Osteocyte (in vitro differentiated cells): ENCODE results near the gene MEGF11. TPM values are rescaled to one million over a fixed set of nuclear protein-coding genes. Genes with fewer than 3 reads are reported as not detected.

Source experiments
- DNase-seq: peaks from one replicate; pipeline ENCODE4 v3.0.0; 2021; ENCODE audit warnings: mixed read lengths; ENCODE audit not compliant: unreplicated experiment; ENCODE audit errors: extremely low spot score
- H3K27ac Mint-ChIP-seq: one replicate; pipeline ENCODE4 v1.8.0; 2021; ENCODE audit warnings: mild to moderate bottlenecking, mixed read lengths; ENCODE audit not compliant: unreplicated experiment
- H3K27me3 Mint-ChIP-seq: one replicate; pipeline ENCODE4 v1.8.0; 2021; ENCODE audit warnings: mixed read lengths; ENCODE audit not compliant: unreplicated experiment
- H3K36me3 Mint-ChIP-seq: one replicate; pipeline ENCODE4 v1.8.0; 2021; ENCODE audit warnings: mixed read lengths; ENCODE audit not compliant: unreplicated experiment
- H3K4me1 Mint-ChIP-seq: one replicate; pipeline ENCODE4 v1.8.0; 2021; ENCODE audit warnings: mixed read lengths; ENCODE audit not compliant: unreplicated experiment
- H3K4me3 Mint-ChIP-seq: one replicate; pipeline ENCODE4 v1.8.0; 2021; ENCODE audit warnings: mild to moderate bottlenecking, moderate library complexity, mixed read lengths; ENCODE audit not compliant: unreplicated experiment
- H3K9me3 Mint-ChIP-seq: one replicate; pipeline ENCODE4 v1.8.0; 2021; ENCODE audit warnings: mixed read lengths; ENCODE audit not compliant: unreplicated experiment
- total RNA-seq: library from RNA; stranded (reverse); gene quantifications from 2 replicates; pipeline ENCODE4 v1.2.1, GENCODE V29; 2021
- TF ChIP-seq, protein P1 (sequence below): fragments of 200-600 bp; sonication (generic); IDR thresholded peaks from 2 replicates; pipeline ENCODE4 v1.5.0; 2021; ENCODE audit warnings: antibody characterized with exemption, mild to moderate bottlenecking, moderate library complexity

The MEGF11 gene
- total RNA-seq, 1 donor from 2014 or later: not detected

DNA sequence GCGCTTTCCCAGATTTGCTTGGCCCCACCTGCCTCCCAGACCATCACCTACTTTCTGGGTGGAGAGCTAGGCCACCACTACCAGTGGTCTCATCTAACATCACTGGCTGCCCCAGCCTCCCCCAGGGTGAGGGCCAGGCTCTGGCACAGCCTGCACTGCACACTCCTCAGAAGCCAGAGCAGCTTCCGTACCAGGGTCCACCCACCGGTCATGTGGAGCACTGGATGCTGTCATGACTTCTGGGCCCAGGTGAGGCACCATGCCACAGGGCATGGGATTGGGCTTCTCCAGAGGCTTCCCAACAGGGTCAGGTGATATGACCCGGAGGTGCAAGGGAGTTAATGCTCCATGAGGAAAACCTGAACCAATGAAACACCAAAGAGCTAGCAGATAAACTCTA, 14.0 kb downstream of the MEGF11 start:
- H3K9me3 Mint-ChIP-seq: no peaks in the 10 kb centered on the region
- H3K27ac Mint-ChIP-seq: no peak overlapping the region
- H3K36me3 Mint-ChIP-seq: no peaks in the 10 kb centered on the region
- no peak for DNase-seq
- TF ChIP-seq, protein P1, sequence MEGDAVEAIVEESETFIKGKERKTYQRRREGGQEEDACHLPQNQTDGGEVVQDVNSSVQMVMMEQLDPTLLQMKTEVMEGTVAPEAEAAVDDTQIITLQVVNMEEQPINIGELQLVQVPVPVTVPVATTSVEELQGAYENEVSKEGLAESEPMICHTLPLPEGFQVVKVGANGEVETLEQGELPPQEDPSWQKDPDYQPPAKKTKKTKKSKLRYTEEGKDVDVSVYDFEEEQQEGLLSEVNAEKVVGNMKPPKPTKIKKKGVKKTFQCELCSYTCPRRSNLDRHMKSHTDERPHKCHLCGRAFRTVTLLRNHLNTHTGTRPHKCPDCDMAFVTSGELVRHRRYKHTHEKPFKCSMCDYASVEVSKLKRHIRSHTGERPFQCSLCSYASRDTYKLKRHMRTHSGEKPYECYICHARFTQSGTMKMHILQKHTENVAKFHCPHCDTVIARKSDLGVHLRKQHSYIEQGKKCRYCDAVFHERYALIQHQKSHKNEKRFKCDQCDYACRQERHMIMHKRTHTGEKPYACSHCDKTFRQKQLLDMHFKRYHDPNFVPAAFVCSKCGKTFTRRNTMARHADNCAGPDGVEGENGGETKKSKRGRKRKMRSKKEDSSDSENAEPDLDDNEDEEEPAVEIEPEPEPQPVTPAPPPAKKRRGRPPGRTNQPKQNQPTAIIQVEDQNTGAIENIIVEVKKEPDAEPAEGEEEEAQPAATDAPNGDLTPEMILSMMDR: no peak
- no peak overlapping the region for H3K4me3 Mint-ChIP-seq
- peaks cover 68% of the 10 kb centered on the region for H3K27me3 Mint-ChIP-seq
- no peaks in the 10 kb centered on the region for H3K4me1 Mint-ChIP-seq

DNA sequence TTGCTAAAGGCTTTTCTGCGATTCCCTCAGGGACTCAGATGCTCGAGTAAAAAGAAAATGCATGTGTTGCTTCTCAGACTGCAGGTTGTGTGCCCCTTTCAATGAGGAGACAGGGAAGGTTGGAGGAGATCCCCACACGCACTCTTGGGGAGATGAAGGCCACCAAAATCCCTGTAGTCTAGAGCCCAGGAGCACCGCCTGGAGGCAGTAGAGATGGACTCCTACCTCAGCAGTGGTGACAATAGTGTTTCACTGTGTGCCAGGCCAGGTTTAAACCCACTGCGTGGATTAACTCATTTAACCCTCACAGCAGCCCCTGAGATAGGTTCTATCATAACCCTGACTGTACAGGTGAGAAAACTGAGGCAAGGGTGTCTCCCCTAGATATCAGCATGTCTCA, 15.2 kb downstream of the MEGF11 start:
- no peak for DNase-seq
- H3K4me1 Mint-ChIP-seq: no peaks in the 10 kb centered on the region
- no peaks in the 10 kb centered on the region for H3K36me3 Mint-ChIP-seq
- no peak overlapping the region for H3K27ac Mint-ChIP-seq
- peaks cover 57% of the 10 kb centered on the region for H3K27me3 Mint-ChIP-seq
- TF ChIP-seq, protein P1: no peak
- no peaks in the 10 kb centered on the region for H3K9me3 Mint-ChIP-seq
- no peak overlapping the region for H3K4me3 Mint-ChIP-seq

DNA sequence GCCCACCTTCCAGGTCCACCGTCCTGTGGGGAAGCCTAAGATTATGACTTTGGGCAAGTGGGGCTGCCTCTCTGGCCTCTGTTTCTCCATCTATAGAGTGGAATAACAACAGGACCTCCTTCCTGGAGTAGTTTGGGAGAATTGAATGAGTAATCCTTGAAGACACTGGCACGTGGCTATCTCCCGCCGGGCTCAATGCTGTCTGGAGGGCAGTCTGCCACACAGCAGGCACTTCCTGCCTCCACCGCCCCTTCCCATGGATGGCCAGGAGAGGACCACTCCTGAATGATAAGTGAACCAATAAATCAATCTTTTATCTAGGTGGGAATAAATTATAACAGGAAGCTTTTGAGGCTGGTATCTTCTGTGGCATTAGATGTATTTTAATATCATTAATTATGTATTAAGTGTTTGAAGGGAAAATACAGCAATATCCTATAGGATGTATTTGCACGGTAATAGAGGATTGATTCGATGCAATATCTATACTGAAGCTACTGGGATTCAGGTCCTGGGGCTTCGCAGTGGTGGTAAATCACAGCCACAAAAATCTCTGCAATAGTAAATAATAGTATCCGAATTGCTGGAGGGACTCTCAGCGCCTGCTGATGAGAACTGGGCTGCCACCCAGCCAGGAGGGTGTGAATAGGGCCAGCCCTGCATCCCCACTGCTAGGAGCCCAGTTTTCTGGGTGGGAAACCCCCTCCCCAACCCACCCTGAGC, 15.9 kb downstream of the MEGF11 start:
- Mint-ChIP-seq H3K4me1 (no peaks in the 10 kb centered on the region), H3K27ac (no peak overlapping the region), H3K36me3 (no peaks in the 10 kb centered on the region), H3K4me3 (no peak overlapping the region), H3K9me3 (no peaks in the 10 kb centered on the region), H3K27me3 (peaks cover 50% of the 10 kb centered on the region)
- TF ChIP-seq, protein P1: no peak
- DNase-seq: no peak

DNA sequence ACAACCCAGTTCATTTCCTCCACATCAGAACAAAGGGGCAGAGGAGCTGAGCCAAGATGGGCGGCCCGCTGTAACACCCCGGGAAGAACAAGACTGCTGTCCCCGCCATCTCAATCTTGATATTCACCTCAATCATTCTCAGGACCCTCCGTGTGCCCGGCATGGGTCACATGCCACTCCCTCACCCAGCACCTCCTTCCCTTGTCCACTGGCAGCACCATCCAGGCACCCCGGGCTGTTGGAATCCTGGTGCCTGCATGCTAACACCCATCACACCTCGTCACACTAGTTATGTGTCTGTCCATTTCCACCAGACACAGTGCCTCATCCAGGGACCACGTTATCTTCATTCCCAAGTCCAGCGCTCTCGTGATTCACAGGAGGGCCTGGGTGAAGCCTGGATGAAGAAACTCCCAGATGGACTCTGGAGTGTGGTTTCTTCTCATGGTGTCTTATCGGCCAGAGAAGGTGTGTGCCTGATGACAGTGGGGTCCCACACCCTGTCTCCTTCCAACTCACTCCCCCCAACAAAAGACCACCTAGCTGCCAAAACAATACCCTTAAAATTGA, 16.7 kb downstream of the MEGF11 start:
- Mint-ChIP-seq H3K27ac (no peak overlapping the region), H3K4me1 (no peaks in the 10 kb centered on the region)

DNA sequence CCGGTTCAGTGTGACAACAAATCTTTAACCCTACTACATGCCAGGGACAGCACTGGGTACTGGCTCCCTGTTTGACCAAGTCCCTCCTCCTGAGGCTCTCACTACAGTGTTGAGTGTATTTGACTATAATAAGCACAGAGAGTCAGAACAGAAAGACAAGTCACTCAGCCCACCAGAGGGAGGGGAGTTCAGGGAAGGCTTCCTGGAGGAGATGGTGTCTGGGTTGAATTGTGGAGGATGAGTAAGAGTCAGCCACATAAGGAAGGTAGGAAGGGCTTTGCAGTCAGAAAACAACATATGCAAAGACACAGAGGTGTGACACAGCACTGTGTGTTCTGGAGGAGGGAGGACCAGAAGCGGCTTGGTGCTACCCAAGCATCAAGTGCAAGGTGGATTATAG, 17.7 kb downstream of the MEGF11 start:
- DNase-seq: no peak
- Mint-ChIP-seq H3K9me3 (no peaks in the 10 kb centered on the region), H3K4me1 (no peaks in the 10 kb centered on the region), H3K27me3 (peaks cover 54% of the 10 kb centered on the region), H3K4me3 (no peak overlapping the region), H3K36me3 (no peaks in the 10 kb centered on the region), H3K27ac (no peak overlapping the region)
- TF ChIP-seq, protein P1: no peak

More for the DNA sequence above, 16.7 kb downstream of the MEGF11 start:
- TF ChIP-seq, protein P1: no peak
- H3K36me3 Mint-ChIP-seq: no peaks in the 10 kb centered on the region
- peaks cover 51% of the 10 kb centered on the region for H3K27me3 Mint-ChIP-seq
- H3K9me3 Mint-ChIP-seq: no peaks in the 10 kb centered on the region
- H3K4me3 Mint-ChIP-seq: no peak overlapping the region
- DNase-seq: no peak
